ENCODE measurements around the gene OTULINL. TPM values are rescaled to one million over a fixed set of nuclear protein-coding genes. Genes with fewer than 3 reads are reported as not detected.
A peak's percentile ranks its signal among the peaks of the same experiment; 100 is the strongest.

OTULINL gene
- polyA plus RNA-seq, 3 donors: 56.8 to 107 (median 92.9) TPM

GRCh38 chr5:14574096-14574495, 7.5 kb upstream of the OTULINL start:
- Mint-ChIP-seq H3K27ac (peak overlapping the region; percentile 72 to 93 (median 86)), H3K36me3 (peaks cover 5 to 12% of the 10 kb centered on the region in 2 donors), H3K4me3 (peak overlapping the region in 1 of 2 donors; percentile 50), H3K27me3 (ENCODE audit: low read depth in 3 of 3) (peaks cover 0 to 1% (median 0%) of the 10 kb centered on the region in 3 donors), H3K9me3 (peaks cover 0 to 7% (median 5%) of the 10 kb centered on the region in 7 donors), H3K4me1 (peaks cover 58% of the 10 kb centered on the region)
- no peak for TF ChIP-seq CTCF (IDR thresholded peaks at IDR 0.05)
- Histone ChIP-seq H4K20me1 (ENCODE audit: insufficient read depth, low read length) (no peaks in the 10 kb centered on the region), H3K9ac (ENCODE audit: insufficient read depth, low read length, poor library complexity, severe bottlenecking) (no peak overlapping the region), H3K4me1 (ENCODE audit: control insufficient read depth in 1 of 2, insufficient read depth in 2 of 2, low read length in 2 of 2) (peaks cover 64 to 72% of the 10 kb centered on the region in 2 donors), H3K36me3 (replicated peaks in 1 of 2; ENCODE audit: control insufficient read depth in 1 of 2, insufficient read depth in 2 of 2, low read length in 2 of 2) (no peaks in the 10 kb centered on the region), H3K9me3 (replicated peaks in 1 of 2; ENCODE audit: control insufficient read depth in 1 of 2, insufficient read depth in 1 of 2, low read length in 2 of 2) (no peaks in the 10 kb centered on the region), H3K79me2 (ENCODE audit: insufficient read depth, low read length) (peaks cover 38% of the 10 kb centered on the region), H3K4me2 (replicated peaks; ENCODE audit: extremely low read depth, low read length, poor library complexity, severe bottlenecking) (peak overlapping the region; percentile 59), H3K27me3 (ENCODE audit: control insufficient read depth in 2 of 2, insufficient read depth in 2 of 2, low read length in 2 of 2) (no peaks in the 10 kb centered on the region), H3K4me3 (replicated peaks in 1 of 3; ENCODE audit: low read depth in 2 of 3, low read length in 3 of 3) (peak overlapping the region in 1 of 3 experiments; percentile 62), H2AFZ (ENCODE audit: insufficient read depth, low read depth, low read length, poor library complexity, severe bottlenecking) (no peak overlapping the region), H3K27ac (ENCODE audit: low read depth in 1 of 2, low read length in 2 of 2) (peak overlapping the region; percentile 54 to 73)
- intact Hi-C loops (cut with micrococcal nuclease): no loop called here
- peak in 2 of 3 donors; percentile 53 to 62 for DNase-seq
- WGBS (ENCODE audit: insufficient coverage): 3% methylated on average over 3 of the region's 3 CpGs

GRCh38 chr5:14574891-14575508, 6.6 kb upstream of the OTULINL start:
- intact Hi-C loops (cut with micrococcal nuclease): no loop called here
- Histone ChIP-seq H3K9ac (ENCODE audit: insufficient read depth, low read length, poor library complexity, severe bottlenecking) (no peak overlapping the region), H3K4me2 (replicated peaks; ENCODE audit: extremely low read depth, low read length, poor library complexity, severe bottlenecking) (peak overlapping the region; percentile 59), H3K4me3 (replicated peaks in 1 of 3; ENCODE audit: low read depth in 2 of 3, low read length in 3 of 3) (peak overlapping the region in 1 of 3 experiments; percentile 62), H3K9me3 (replicated peaks in 1 of 2; ENCODE audit: control insufficient read depth in 1 of 2, insufficient read depth in 1 of 2, low read length in 2 of 2) (no peaks in the 10 kb centered on the region), H3K4me1 (ENCODE audit: control insufficient read depth in 1 of 2, insufficient read depth in 2 of 2, low read length in 2 of 2) (peaks cover 64 to 68% of the 10 kb centered on the region in 2 donors), H3K36me3 (replicated peaks in 1 of 2; ENCODE audit: control insufficient read depth in 1 of 2, insufficient read depth in 2 of 2, low read length in 2 of 2) (no peaks in the 10 kb centered on the region), H2AFZ (ENCODE audit: insufficient read depth, low read depth, low read length, poor library complexity, severe bottlenecking) (no peak overlapping the region), H3K27ac (ENCODE audit: low read depth in 1 of 2, low read length in 2 of 2) (peak overlapping the region; percentile 54 to 73), H3K27me3 (ENCODE audit: control insufficient read depth in 2 of 2, insufficient read depth in 2 of 2, low read length in 2 of 2) (no peaks in the 10 kb centered on the region), H4K20me1 (ENCODE audit: insufficient read depth, low read length) (no peaks in the 10 kb centered on the region), H3K79me2 (ENCODE audit: insufficient read depth, low read length) (peaks cover 29% of the 10 kb centered on the region)
- peak; percentile 81 to 91 (median 89) for DNase-seq
- Mint-ChIP-seq H3K9me3 (peaks cover 0 to 7% (median 5%) of the 10 kb centered on the region in 7 donors), H3K36me3 (peaks cover under 1 to 5% of the 10 kb centered on the region in 2 donors), H3K4me1 (peaks cover 58% of the 10 kb centered on the region), H3K4me3 (peak overlapping the region; percentile 53 to 61), H3K27ac (peak overlapping the region; percentile 80 to 90 (median 87)), H3K27me3 (ENCODE audit: low read depth in 3 of 3) (peaks cover 0 to 1% (median 0%) of the 10 kb centered on the region in 3 donors)
- no peak for TF ChIP-seq CTCF (IDR thresholded peaks at IDR 0.05)
- WGBS (ENCODE audit: insufficient coverage): 100% methylated on average over 1 of the region's 2 CpGs

Measured in CD14-positive monocyte (primary cell).